ENCODE data around the gene FARSB.

DNA sequence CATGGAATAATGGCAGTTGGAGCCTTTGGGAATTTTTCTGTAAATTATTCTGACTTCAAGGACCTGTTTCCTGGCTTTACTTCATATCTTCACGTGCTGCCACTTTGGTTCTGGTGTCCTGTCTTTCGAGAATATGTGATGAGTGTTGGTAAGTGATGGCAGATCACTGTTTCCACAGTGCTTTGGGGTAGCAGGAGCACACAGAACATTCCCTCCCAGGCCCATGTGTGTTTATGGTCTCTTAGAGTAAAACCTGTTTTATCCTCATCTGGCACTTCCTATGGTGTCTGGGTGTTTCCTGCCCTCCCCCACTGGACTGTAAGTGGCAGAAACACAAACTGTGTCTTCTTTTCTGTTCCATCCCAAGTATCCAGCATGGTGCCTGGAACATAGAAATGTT is 33.4 kb upstream of the FARSB start:
- TF ChIP-seq, protein P1, sequence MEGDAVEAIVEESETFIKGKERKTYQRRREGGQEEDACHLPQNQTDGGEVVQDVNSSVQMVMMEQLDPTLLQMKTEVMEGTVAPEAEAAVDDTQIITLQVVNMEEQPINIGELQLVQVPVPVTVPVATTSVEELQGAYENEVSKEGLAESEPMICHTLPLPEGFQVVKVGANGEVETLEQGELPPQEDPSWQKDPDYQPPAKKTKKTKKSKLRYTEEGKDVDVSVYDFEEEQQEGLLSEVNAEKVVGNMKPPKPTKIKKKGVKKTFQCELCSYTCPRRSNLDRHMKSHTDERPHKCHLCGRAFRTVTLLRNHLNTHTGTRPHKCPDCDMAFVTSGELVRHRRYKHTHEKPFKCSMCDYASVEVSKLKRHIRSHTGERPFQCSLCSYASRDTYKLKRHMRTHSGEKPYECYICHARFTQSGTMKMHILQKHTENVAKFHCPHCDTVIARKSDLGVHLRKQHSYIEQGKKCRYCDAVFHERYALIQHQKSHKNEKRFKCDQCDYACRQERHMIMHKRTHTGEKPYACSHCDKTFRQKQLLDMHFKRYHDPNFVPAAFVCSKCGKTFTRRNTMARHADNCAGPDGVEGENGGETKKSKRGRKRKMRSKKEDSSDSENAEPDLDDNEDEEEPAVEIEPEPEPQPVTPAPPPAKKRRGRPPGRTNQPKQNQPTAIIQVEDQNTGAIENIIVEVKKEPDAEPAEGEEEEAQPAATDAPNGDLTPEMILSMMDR (IDR thresholded peaks at IDR 0.05) = no peak
- no peak for TF ChIP-seq POLR2A (IDR thresholded peaks at IDR 0.05)
- TF ChIP-seq POLR2AphosphoS5 (IDR thresholded peaks at IDR 0.05) = no peak

Data from prostate gland (tissue), 2 donors.